GM12873 (cell line): Measurements from ENCODE around the gene RAB35.

Source experiments
- CTCF ChIP-seq: IDR thresholded peaks from 2 replicates; pipeline ENCODE4 v1.5.1; 2012; ENCODE audit warnings: low read depth, mild to moderate bottlenecking, moderate library complexity, low read length, control low read depth; ENCODE audit not compliant: insufficient read depth; ENCODE audit errors: missing control alignments

Gene RAB35

GRCh38 chr12:120062976-120063579 lies 53.5 kb downstream of the RAB35 start:
- TF ChIP-seq CTCF, result no peak

DNA sequence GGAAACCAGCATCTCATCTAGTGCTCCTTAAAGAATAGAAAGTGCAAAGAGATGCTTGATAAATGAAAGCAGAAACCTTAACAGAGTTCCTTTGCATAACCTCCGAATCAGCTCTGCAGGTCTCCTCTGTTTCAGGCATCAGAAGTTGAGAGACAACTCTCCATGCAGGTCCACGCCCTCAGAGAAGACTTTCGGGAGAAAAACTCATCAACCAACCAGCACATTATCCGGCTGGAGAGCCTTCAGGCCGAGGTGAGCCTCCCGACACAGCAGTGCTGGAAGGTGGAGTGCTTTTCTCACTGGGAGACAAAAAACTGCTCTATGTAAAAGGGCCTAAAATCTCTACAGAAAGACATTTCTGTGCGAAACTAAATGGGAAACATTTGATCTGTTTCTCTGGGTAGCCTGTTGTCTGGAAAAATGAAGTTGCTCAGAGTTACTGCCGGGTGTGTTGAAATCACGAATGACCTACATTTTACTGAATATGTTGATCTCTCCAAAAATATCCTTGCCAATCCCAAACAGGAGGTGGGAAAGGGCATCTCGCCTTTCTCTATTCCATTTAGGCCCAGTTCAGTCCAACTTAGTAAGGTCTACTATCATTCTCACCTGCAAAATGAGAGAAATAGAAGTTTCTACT lies 54.9 kb downstream of the RAB35 start:
- no peak for TF ChIP-seq CTCF

- no peak for TF ChIP-seq CTCF
Measured at GRCh38 chr12:120060717-120061116, 55.8 kb downstream of the RAB35 start.

- no peak for TF ChIP-seq CTCF
Measured at GRCh38 chr12:120060196-120060595, 56.4 kb downstream of the RAB35 start.

DNA sequence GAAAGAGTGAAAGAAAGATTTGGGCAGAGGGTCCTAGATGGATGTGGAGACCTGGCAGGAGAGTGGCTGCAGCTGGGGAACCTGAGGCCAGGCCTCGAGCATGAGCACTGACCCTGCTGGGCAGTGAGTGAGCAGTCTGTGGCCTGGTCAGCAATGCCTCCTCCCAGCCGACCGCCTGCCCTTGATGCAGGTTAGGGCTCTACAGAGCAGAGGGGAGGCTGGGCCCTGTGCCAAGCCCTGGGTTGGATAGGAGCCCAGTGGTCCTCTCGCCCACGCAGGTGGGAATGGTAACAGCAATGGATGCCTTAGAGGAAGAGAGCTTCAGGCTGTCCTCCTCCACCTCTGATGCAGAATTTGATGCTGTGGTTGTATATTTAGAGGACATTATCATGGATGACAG lies 59.8 kb downstream of the RAB35 start:
- no peak for TF ChIP-seq CTCF

DNA sequence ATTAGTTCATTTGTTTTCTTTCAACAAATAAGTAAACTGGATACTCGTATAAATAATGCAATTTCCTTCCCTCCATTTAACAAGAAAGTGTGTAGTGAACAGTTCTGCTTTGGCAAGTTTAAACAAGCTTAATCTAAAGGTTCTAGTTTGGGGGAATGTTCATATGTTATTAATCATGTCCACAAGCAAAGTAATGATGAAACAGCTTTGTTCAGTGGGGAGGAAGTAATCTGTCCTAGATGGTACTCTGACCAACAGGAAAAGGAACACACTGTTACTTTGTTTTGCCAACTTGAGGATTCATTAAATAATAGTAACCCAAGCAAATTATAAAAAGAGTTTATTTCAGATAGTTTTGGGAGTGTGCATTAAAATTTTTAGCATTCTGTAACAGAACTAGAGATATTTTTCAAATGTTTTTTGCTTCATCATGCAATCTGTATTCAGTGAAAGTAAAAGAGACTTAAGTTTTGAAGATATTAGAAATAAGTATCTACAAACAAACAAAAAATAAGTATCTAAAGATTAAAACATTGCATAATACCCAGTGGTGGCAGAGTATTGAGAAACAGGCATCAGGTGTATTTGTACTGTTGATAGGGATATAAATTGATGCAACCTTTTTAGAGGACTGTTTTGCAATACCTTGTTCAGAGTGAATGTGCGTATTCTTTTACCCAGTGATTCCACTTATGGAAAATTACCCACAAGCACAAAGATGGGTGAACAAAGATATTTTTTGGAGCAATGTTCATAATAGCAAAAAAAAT lies 61.1 kb downstream of the RAB35 start:
- no peak for TF ChIP-seq CTCF

DNA sequence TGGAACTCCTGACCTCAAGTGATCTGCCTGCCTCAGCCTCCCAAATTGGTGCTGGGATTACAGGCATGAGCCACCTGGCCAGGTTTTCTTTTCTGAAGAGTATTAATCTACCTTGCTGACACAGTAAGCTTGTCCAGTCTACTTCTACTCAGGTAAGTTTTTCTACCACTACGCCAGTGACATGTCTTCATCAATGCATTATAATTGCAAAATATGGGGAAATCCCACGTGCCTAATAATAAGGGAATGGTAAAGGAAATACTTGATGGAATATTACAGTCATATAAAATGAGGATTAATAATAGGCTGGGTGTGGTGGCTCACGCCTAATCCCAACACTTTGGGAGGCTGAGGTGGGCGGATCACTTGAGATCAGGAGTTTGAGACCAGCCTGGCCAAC lies 62.3 kb downstream of the RAB35 start:
- TF ChIP-seq CTCF, result no peak
